Bronchial epithelial cell (primary cell): ENCODE measurements around the gene CCDC87. TPM values are rescaled to one million over a fixed set of nuclear protein-coding genes. Genes with fewer than 3 reads are reported as not detected.

Experiments used
- DNase-seq: peaks from one replicate; pipeline ENCODE4 v3.0.0-alpha.2; 2010; ENCODE audit warnings: low read depth
- FAIRE-seq: peaks from 2 replicates; lab custom pipeline; 2011; peaks lifted over from hg19 to GRCh38; lab: Jason Lieb, UNC
- H3K27me3 ChIP-seq: 2 replicates; pipeline ENCODE4 v1.5.1; 2011; ENCODE audit warnings: low read length; ENCODE audit not compliant: control insufficient read depth, insufficient read depth
- H3K36me3 ChIP-seq: 2 replicates; pipeline ENCODE4 v1.5.1; 2011; ENCODE audit warnings: low read length; ENCODE audit not compliant: control insufficient read depth, insufficient read depth
- H3K4me3 ChIP-seq: 2 replicates; pipeline ENCODE4 v1.5.1; 2011; ENCODE audit warnings: mild to moderate bottlenecking, low read depth, low read length, control low read depth
- CTCF ChIP-seq: IDR thresholded peaks from 2 replicates; pipeline ENCODE4 v1.5.1; 2011; ENCODE audit warnings: mild to moderate bottlenecking, moderate library complexity, low read length, control low read depth, inconsistent platforms; ENCODE audit not compliant: insufficient read depth, severe bottlenecking
- total RNA-seq: library from RNA; depleted of rRNA; stranded (reverse); fragments of >200 nt; gene quantifications from 2 replicates; pipeline ENCODE4 v1.2.1, GENCODE V29; 2014

Gene CCDC87
- total RNA-seq, 1 donor from 2014 or later = under 0.01 TPM

GRCh38 chr11:66562275-66562674 is 30.6 kb downstream of the CCDC87 start:
- Histone ChIP-seq H3K27me3 (peaks cover 3% of the 10 kb centered on the region), H3K36me3 (no peaks in the 10 kb centered on the region), H3K4me3 (no peak overlapping the region)
- no peak for FAIRE-seq
- TF ChIP-seq CTCF = no peak
- no peak for DNase-seq

- FAIRE-seq = no peak
- no peaks in the 10 kb centered on the region for H3K36me3 ChIP-seq
- peaks cover 2% of the 10 kb centered on the region for H3K27me3 ChIP-seq
- no peak for TF ChIP-seq CTCF
- no peak for DNase-seq
- H3K4me3 ChIP-seq = no peak overlapping the region
Observed at GRCh38 chr11:66561975-66562248, 31.0 kb downstream of the CCDC87 start.

DNA sequence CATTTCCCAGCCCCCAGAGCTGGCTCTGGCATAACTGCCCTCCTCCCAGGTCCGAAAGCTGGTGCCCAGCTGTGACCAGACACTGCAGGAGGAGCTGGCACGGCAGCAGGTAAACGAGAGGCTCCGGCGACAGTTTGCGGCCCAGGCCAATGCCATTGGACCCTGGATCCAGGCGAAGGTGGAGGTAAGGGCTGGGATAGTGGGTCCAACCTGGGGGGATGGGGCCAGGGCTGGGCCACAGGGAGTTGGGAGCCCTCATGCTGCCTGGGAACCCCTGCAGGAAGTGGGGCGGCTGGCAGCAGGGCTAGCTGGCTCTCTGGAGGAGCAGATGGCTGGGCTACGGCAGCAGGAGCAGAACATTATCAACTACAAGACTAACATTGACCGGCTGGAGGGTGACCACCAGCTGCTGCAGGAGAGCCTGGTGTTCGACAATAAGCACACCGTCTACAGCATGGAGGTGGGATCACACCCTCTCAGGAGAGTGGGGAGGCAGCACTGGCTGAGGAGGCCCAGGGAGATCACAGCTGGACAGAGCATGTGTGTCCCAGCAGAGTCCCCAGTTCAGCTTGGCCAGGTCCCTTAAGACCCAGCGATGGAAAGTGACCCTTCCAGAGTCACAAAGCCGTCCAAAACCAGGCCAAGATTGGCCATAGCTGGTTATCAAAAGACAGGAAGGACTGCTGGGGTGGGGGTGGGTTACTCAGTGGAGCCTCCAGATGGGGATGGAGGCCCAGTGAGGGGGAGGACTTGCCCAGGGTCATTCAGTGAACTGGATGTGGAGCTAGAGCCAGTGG is 31.5 kb downstream of the CCDC87 start:
- FAIRE-seq (no peak), DNase-seq (no peak)
- Histone ChIP-seq H3K36me3 (no peaks in the 10 kb centered on the region), H3K27me3 (peaks cover 1% of the 10 kb centered on the region), H3K4me3 (no peak overlapping the region)
- TF ChIP-seq CTCF = no peak

GRCh38 chr11:66559866-66560676 is 32.8 kb downstream of the CCDC87 start:
- Histone ChIP-seq H3K4me3 (no peak overlapping the region), H3K27me3 (peaks cover 1% of the 10 kb centered on the region), H3K36me3 (no peaks in the 10 kb centered on the region)
- no peak for TF ChIP-seq CTCF
- DNase-seq = no peak
- FAIRE-seq = no peak

GRCh38 chr11:66559142-66559865 is 33.6 kb downstream of the CCDC87 start:
- Histone ChIP-seq H3K4me3 (no peak overlapping the region), H3K27me3 (peaks cover 1% of the 10 kb centered on the region), H3K36me3 (no peaks in the 10 kb centered on the region)
- DNase-seq (no peak), FAIRE-seq (no peak)
- TF ChIP-seq CTCF = no peak
